ENCODE measurements around the gene PCDHGA8.
"Not testable (repeated sequence)": the region's sequence is repeated elsewhere in the genome, so short reads cannot be mapped to it uniquely, and the experiment has no call there.

DNA sequence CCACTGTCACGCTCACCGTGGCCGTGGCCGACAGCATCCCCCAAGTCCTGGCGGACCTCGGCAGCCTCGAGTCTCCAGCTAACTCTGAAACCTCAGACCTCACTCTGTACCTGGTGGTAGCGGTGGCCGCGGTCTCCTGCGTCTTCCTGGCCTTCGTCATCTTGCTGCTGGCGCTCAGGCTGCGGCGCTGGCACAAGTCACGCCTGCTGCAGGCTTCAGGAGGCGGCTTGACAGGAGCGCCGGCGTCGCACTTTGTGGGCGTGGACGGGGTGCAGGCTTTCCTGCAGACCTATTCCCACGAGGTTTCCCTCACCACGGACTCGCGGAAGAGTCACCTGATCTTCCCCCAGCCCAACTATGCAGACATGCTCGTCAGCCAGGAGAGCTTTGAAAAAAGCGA lies 40.3 kb downstream of the PCDHGA8 start:
- not testable (repeated sequence) for TF ChIP-seq TARDBP (IDR thresholded peaks at IDR 0.05); LEF1 (IDR thresholded peaks at IDR 0.05; ENCODE audit: borderline replicate concordance); FOXK2 (IDR thresholded peaks at IDR 0.05); ZNF384 (IDR thresholded peaks at IDR 0.05); SP1 (IDR thresholded peaks at IDR 0.05); CTBP1 (IDR thresholded peaks at IDR 0.05; ENCODE audit: borderline replicate concordance); NFRKB (IDR thresholded peaks at IDR 0.05); FOXA1 (IDR thresholded peaks at IDR 0.05); ELF4 (IDR thresholded peaks at IDR 0.05); SUZ12 (IDR thresholded peaks at IDR 0.05); HDGF (IDR thresholded peaks at IDR 0.05; ENCODE audit: borderline replicate concordance); BHLHE40 (IDR thresholded peaks at IDR 0.05; ENCODE audit: borderline replicate concordance)
- TF ChIP-seq, protein P1, sequence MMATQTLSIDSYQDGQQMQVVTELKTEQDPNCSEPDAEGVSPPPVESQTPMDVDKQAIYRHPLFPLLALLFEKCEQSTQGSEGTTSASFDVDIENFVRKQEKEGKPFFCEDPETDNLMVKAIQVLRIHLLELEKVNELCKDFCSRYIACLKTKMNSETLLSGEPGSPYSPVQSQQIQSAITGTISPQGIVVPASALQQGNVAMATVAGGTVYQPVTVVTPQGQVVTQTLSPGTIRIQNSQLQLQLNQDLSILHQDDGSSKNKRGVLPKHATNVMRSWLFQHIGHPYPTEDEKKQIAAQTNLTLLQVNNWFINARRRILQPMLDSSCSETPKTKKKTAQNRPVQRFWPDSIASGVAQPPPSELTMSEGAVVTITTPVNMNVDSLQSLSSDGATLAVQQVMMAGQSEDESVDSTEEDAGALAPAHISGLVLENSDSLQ (IDR thresholded peaks at IDR 0.05) = not testable (repeated sequence)

Data from HEK293T (cell line).